ENCODE measurements around the gene CD4. TPM values are rescaled to one million over a fixed set of nuclear protein-coding genes. Genes with fewer than 3 reads are reported as not detected.

The CD4 gene
- total RNA-seq, 2 donors from 2014 or later, result 22.3 to 25.0 TPM

DNA sequence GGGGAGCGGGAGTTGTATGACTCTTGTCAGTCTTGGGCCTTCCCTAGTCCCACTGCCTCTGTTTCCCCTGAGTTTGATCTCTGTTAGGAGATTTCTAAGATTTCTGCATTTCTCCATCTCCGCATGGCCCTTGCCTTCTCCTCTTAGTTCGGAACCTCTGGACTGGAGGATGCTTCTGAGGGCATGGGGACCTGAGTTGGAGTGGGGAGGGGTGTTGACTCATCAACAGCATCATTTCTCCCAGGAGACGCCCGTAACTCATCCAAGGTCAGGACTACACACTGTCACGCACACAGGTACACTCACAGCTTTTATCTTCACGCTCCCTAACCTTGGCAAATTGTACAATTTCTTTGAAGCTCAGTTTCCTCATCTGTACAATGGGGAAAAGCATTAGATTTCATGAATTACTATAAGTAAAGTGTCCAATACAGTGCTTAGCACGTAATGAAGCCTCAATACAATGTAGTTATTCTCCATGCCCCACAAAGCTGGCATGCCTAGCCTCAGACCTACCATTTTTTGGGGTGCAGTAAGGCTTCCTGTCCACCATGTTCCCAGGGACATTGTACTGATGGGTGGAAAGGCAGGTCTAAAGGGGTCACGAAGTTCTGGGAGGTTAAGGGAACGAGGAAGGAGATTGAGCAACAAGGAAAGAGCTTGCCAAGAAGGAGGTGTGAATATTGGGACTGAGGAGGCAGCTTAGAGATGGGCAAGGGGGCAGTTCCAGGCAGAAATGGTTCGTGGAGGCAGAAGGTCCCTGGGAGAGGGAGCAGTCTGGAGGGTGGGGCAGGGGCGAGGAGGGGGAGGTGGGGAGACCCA, 17.6 kb upstream of the CD4 start:
- Histone ChIP-seq H3K4me3 (peak overlapping the region; percentile 48), H3K27me3 (replicated peaks; ENCODE audit: insufficient read depth) (no peaks in the 10 kb centered on the region), H3K9me3 (no peaks in the 10 kb centered on the region), H3K36me3 (peaks cover 22% of the 10 kb centered on the region), H3K4me1 (ENCODE audit: control insufficient read depth in 1 of 2, low read depth in 2 of 2) (peaks cover 16 to 32% of the 10 kb centered on the region in 2 donors), H3K27ac (no peak overlapping the region)
- ATAC-seq (ENCODE audit: insufficient number of reproducible peaks, low FRiP score, low read depth), result no peak
- DNase-seq (ENCODE audit: low spot score), result no peak
- TF ChIP-seq CTCF (IDR thresholded peaks at IDR 0.05), result no peak

- peaks cover 16 to 32% of the 10 kb centered on the region in 2 donors for H3K4me1 ChIP-seq (ENCODE audit: control insufficient read depth in 1 of 2, low read depth in 2 of 2)
- DNase-seq (ENCODE audit: low spot score) (no peak), ATAC-seq (ENCODE audit: insufficient number of reproducible peaks, low FRiP score, low read depth) (no peak)
- no peak for TF ChIP-seq CTCF (IDR thresholded peaks at IDR 0.05)
- H3K9me3 ChIP-seq, result no peaks in the 10 kb centered on the region
- no peak within 1 kb of the TSS for H3K27ac ChIP-seq
- peaks cover 22% of the 10 kb centered on the region for H3K36me3 ChIP-seq
- no peaks in the 10 kb centered on the region for H3K27me3 ChIP-seq (replicated peaks; ENCODE audit: insufficient read depth)
- H3K4me3 ChIP-seq, result peak within 1 kb of the TSS; percentile 48
Observed at GRCh38 chr12:6772331-6772695, 17.0 kb upstream of the CD4 start, which contains the start of gene LAG3. TSS of gene LAG3 (plus strand) at chr12:6772520. CDS start at chr12:6772853, 333 bp downstream.

GRCh38 chr12:6772726-6773589, 16.4 kb upstream of the CD4 start:
- Histone ChIP-seq H3K27me3 (replicated peaks; ENCODE audit: insufficient read depth) (no peaks in the 10 kb centered on the region), H3K4me1 (ENCODE audit: control insufficient read depth in 1 of 2, low read depth in 2 of 2) (peaks cover 19 to 33% of the 10 kb centered on the region in 2 donors), H3K9me3 (no peaks in the 10 kb centered on the region), H3K4me3 (peak overlapping the region; percentile 48), H3K27ac (no peak overlapping the region), H3K36me3 (peaks cover 22% of the 10 kb centered on the region)
- DNase-seq (ENCODE audit: low spot score), result no peak
- no peak for ATAC-seq (ENCODE audit: insufficient number of reproducible peaks, low FRiP score, low read depth)
- no peak for TF ChIP-seq CTCF (IDR thresholded peaks at IDR 0.05)

- no peaks in the 10 kb centered on the region for H3K27me3 ChIP-seq (replicated peaks; ENCODE audit: insufficient read depth)
- H3K36me3 ChIP-seq, result peaks cover 22% of the 10 kb centered on the region
- TF ChIP-seq CTCF (IDR thresholded peaks at IDR 0.05), result no peak
- DNase-seq (ENCODE audit: low spot score) (no peak), ATAC-seq (ENCODE audit: insufficient number of reproducible peaks, low FRiP score, low read depth) (no peak)
- peak overlapping the region; percentile 48 for H3K4me3 ChIP-seq
- no peaks in the 10 kb centered on the region for H3K9me3 ChIP-seq
- no peak overlapping the region for H3K27ac ChIP-seq
- peaks cover 16 to 32% of the 10 kb centered on the region in 2 donors for H3K4me1 ChIP-seq (ENCODE audit: control insufficient read depth in 1 of 2, low read depth in 2 of 2)
Observed at GRCh38 chr12:6773590-6774351, 15.6 kb upstream of the CD4 start.

Data from thoracic aorta (tissue), 2 donors.